H1 (cell line): ENCODE data around the gene NUP210L. TPM values are rescaled to one million over a fixed set of nuclear protein-coding genes. Genes with fewer than 3 reads are reported as not detected.
A peak's percentile ranks its signal among the peaks of the same experiment; 100 is the strongest.

Source experiments
- CTCF ChIA-PET: fragments of 300-600 bp; sonication (Branson Sonifier 250); formaldehyde crosslinking; loops from one replicate; lab custom pipeline; 2021; ENCODE audit not compliant: partially characterized antibody; lab: Charles Lee
- POLR2A ChIA-PET: fragments of 300-600 bp; sonication (Branson Sonifier 250); formaldehyde crosslinking; loops from one replicate; lab custom pipeline; 2021; ENCODE audit warnings: inconsistent platforms; ENCODE audit not compliant: partially characterized antibody; lab: Charles Lee
- DNase-seq, 2 experiments: peaks; one replicate each; pipeline versions ENCODE4 v3.0.0 to v3.0.0-alpha.2; 2010 to 2022; ENCODE audit warnings: low spot score in 2 of 2, low read depth in 1 of 2, mixed read lengths in 1 of 2
- FAIRE-seq: peaks from 2 replicates; lab custom pipeline; 2011; peaks lifted over from hg19 to GRCh38; lab: Jason Lieb, UNC
- H2AFZ ChIP-seq: 2 replicates; pipeline ENCODE4 v1.8.1; 2012; ENCODE audit warnings: low read length, inconsistent platforms
- H2AK5ac ChIP-seq: 2 replicates; pipeline ENCODE4 v1.6.1; 2013; ENCODE audit warnings: low read depth, low read length
- H2BK120ac ChIP-seq: replicated peaks from 2 replicates; pipeline ENCODE3; 2013; ENCODE audit warnings: low read depth, low read length, inconsistent platforms
- H2BK12ac ChIP-seq: 2 replicates; pipeline ENCODE4 v1.6.1; 2013; ENCODE audit warnings: low read depth, low read length
- H2BK15ac ChIP-seq: 2 replicates; pipeline ENCODE4 v1.6.1; 2013; ENCODE audit warnings: low read length
- H2BK20ac ChIP-seq: 2 replicates; pipeline ENCODE4 v1.6.1; 2013; ENCODE audit warnings: low read length
- H2BK5ac ChIP-seq: 2 replicates; pipeline ENCODE4 v1.6.1; 2013; ENCODE audit warnings: low read depth, low read length
- H3K14ac ChIP-seq: 2 replicates; pipeline ENCODE4 v1.6.1; 2013; ENCODE audit warnings: inconsistent platforms; ENCODE audit not compliant: insufficient read length
- H3K18ac ChIP-seq: 2 replicates; pipeline ENCODE4 v1.6.1; 2013; ENCODE audit warnings: low read length; ENCODE audit errors: extremely low read depth
- H3K23ac ChIP-seq: 2 replicates; pipeline ENCODE4 v1.6.1; 2013; ENCODE audit warnings: inconsistent platforms; ENCODE audit not compliant: insufficient read length
- H3K23me2 ChIP-seq: 2 replicates; pipeline ENCODE4 v1.6.1; 2013; ENCODE audit warnings: low read depth, low read length
- H3K27ac ChIP-seq: 2 replicates; pipeline ENCODE4 v1.6.1; 2011; ENCODE audit warnings: low read depth, low read length, inconsistent platforms
- H3K27me3 ChIP-seq, 4 experiments: replicated peaks in 1 of 4; 1 replicate in 1 of 4; 2 replicates in 3 of 4; pipeline versions ENCODE4 v1.6.1 to v1.8.1; 2011 to 2013; ENCODE audit warnings: low read length in 3 of 4, mild to moderate bottlenecking in 3 of 4, inconsistent platforms in 2 of 4, mixed read lengths in 2 of 4, moderate library complexity in 1 of 4; ENCODE audit not compliant: control insufficient read depth in 3 of 4, insufficient read depth in 3 of 4; ENCODE audit errors: extremely low read depth in 1 of 4
- H3K36me3 ChIP-seq, 4 experiments: 2 replicates each; pipeline versions ENCODE4 v1.6.1 to v1.8.1; 2011 to 2013; ENCODE audit warnings: mild to moderate bottlenecking in 4 of 4, low read length in 3 of 4, moderate library complexity in 2 of 4, control low read depth in 1 of 4, inconsistent platforms in 1 of 4; ENCODE audit not compliant: insufficient read depth in 4 of 4, control insufficient read depth in 2 of 4
- H3K4ac ChIP-seq: replicated peaks from 2 replicates; pipeline ENCODE3; 2013; ENCODE audit warnings: low read length, low read depth, mixed read lengths, inconsistent platforms; ENCODE audit not compliant: insufficient read length
- H3K4me1 ChIP-seq, 4 experiments: replicated peaks in 1 of 4; 1 replicate in 1 of 4; 2 replicates in 3 of 4; pipeline versions ENCODE4 v1.6.1 to v1.8.1; 2011 to 2013; ENCODE audit warnings: low read length in 3 of 4, inconsistent platforms in 2 of 4, mixed read lengths in 1 of 4; ENCODE audit not compliant: insufficient read depth in 4 of 4, control insufficient read depth in 3 of 4
- H3K4me2 ChIP-seq, 2 experiments: 2 replicates each; pipeline versions ENCODE4 v1.6.1 to v1.8.1; 2011 to 2013; ENCODE audit warnings: low read depth in 2 of 2, low read length in 2 of 2, control low read depth in 1 of 2, inconsistent platforms in 1 of 2, mild to moderate bottlenecking in 1 of 2; ENCODE audit not compliant: insufficient read depth in 1 of 2
- H3K4me3 ChIP-seq, 4 experiments: fragments of 200-600, 300-600 bp in 1 of 4; sonication (generic), shearing (Covaris generic), sonication (Bioruptor Twin) in 1 of 4; 2 replicates each; pipeline versions ENCODE4 v1.5.1 to v1.8.1; 2011 to 2016; ENCODE audit warnings: low read length in 4 of 4, low read depth in 3 of 4, control low read depth in 2 of 4, inconsistent platforms in 2 of 4, mild to moderate bottlenecking in 2 of 4, mixed read lengths in 1 of 4, moderate library complexity in 1 of 4; ENCODE audit not compliant: insufficient read depth in 2 of 4; ENCODE audit errors: extremely low read depth in 1 of 4
- H3K56ac ChIP-seq: replicated peaks from 2 replicates; pipeline ENCODE3; 2013; ENCODE audit warnings: low read depth, mild to moderate bottlenecking, mixed read lengths, low read length, inconsistent platforms; ENCODE audit not compliant: insufficient read length
- H3K79me1 ChIP-seq: 2 replicates; pipeline ENCODE4 v1.6.1; 2013; ENCODE audit warnings: low read depth, low read length, control low read depth
- H3K79me2 ChIP-seq, 2 experiments: 2 replicates each; pipeline versions ENCODE4 v1.6.1 to v1.8.1; 2012 to 2013; ENCODE audit warnings: low read length in 2 of 2, mild to moderate bottlenecking in 2 of 2, inconsistent platforms in 1 of 2; ENCODE audit not compliant: insufficient read depth in 2 of 2, control insufficient read depth in 1 of 2
- H3K9ac ChIP-seq, 4 experiments: replicated peaks in 1 of 4; 1 replicate in 1 of 4; 2 replicates in 3 of 4; pipeline versions ENCODE4 v1.6.1 to v1.8.1; 2011 to 2013; ENCODE audit warnings: low read depth in 3 of 4, low read length in 3 of 4, control low read depth in 2 of 4, mild to moderate bottlenecking in 2 of 4, moderate library complexity in 2 of 4, inconsistent platforms in 1 of 4; ENCODE audit errors: extremely low read depth in 1 of 4
- H3K9me3 ChIP-seq, 2 experiments: 2 replicates each; pipeline versions ENCODE4 v1.6.1 to v1.8.1; 2012 to 2013; ENCODE audit warnings: mild to moderate bottlenecking in 2 of 2, moderate library complexity in 2 of 2, control low read depth in 1 of 2, inconsistent platforms in 1 of 2, low read depth in 1 of 2, low read length in 1 of 2, mixed read lengths in 1 of 2; ENCODE audit not compliant: insufficient read depth in 2 of 2
- H4K20me1 ChIP-seq, 2 experiments: replicated peaks in 1 of 2; 2 replicates each; pipeline versions ENCODE3 to v1.8.1; 2011 to 2013; ENCODE audit warnings: inconsistent platforms in 2 of 2, low read length in 2 of 2, mild to moderate bottlenecking in 1 of 2; ENCODE audit not compliant: insufficient read depth in 2 of 2, control insufficient read depth in 1 of 2
- H4K5ac ChIP-seq: 2 replicates; pipeline ENCODE4 v1.6.1; 2013; ENCODE audit warnings: low read length, low read depth, mixed read lengths, inconsistent platforms; ENCODE audit not compliant: insufficient read length
- H4K8ac ChIP-seq: 2 replicates; pipeline ENCODE4 v1.8.0; 2013; ENCODE audit warnings: mild to moderate bottlenecking, moderate library complexity, low read length, inconsistent platforms; ENCODE audit not compliant: insufficient read depth; ENCODE audit errors: extremely low read depth
- H4K91ac ChIP-seq: replicated peaks from 2 replicates; pipeline ENCODE3; 2013; ENCODE audit warnings: low read length, mixed read lengths, inconsistent platforms; ENCODE audit not compliant: insufficient read length
- ASH2L ChIP-seq: fragments of 200-600, 300-600 bp; sonication (generic); IDR thresholded peaks from one replicate; pipeline ENCODE4 v1.7.1; 2017; ENCODE audit warnings: low read length
- FOSL1 ChIP-seq: IDR thresholded peaks from 2 replicates; pipeline ENCODE4 v1.6.1; 2011; ENCODE audit warnings: mild to moderate bottlenecking, low read depth, low read length, moderate library complexity; ENCODE audit not compliant: insufficient read depth
- WGBS, 2 experiments: shearing (Covaris generic) in 1 of 2; methylation state at CpG; one replicate each; pipeline versions ENCODE4 v1.1.6 to v1.1.7; 2013 to 2015; ENCODE audit warnings: low lambda C conversion rate in 2 of 2, mixed read lengths in 2 of 2, inconsistent platforms in 1 of 2, low coverage in 1 of 2, missing lambda C conversion rate in 1 of 2; ENCODE audit not compliant: insufficient replicate concordance in 2 of 2, insufficient coverage in 1 of 2, insufficient read length in 1 of 2; ENCODE audit errors: extremely low coverage in 1 of 2, missing lambda C conversion rate in 1 of 2; 5-methylcytosine and 5-hydroxymethylcytosine counted together
- polyA plus RNA-seq, 7 experiments: library from polyadenylated mRNA; depleted of rRNA in 3 of 7; stranded (reverse) in 5 of 7; unstranded in 2 of 7; fragments of >200 nt in 5 of 7; fragments of 200-250 nt in 2 of 7; gene quantifications; 1 replicate in 5 of 7; 2 replicates in 1 of 7; 4 replicates in 1 of 7; pipeline versions ENCODE4 v1.2.1 to v1.2.3, GENCODE V29; 2011 to 2013; ENCODE audit warnings: missing spikeins in 2 of 7, mixed read lengths in 2 of 7
- total RNA-seq: library from RNA; stranded (reverse); fragmentation: NEBNext Ultra II Directional; extraction: Animal tissue kit (Norgen Biotek cat#: 25700); gene quantifications from 2 replicates; pipeline ENCODE4 v1.2.1, GENCODE V29; 2021

The NUP210L gene
- total and polyA plus RNA-seq, 2 of the 8 experiments (the other 6 are each of a cell fraction or from before 2014, with no cell fraction given), result not detected

DNA sequence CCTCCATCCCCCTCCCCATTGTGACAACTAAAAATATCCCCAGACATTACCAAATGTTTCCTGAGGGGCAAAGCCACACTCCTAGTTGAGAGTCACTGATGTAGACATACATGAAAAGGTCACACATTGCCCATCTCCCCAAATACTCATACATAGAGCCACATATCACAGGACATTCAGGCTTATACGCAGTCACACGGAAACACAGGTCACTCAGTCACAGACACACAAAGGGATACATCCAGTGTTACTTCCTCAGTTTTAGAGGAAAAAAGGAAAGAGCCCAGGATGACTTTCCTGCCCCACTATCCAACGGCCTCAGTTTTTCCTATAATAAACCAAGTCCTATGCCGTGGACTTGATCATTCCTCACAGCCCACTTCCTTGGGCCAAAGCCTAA is 193.5 kb downstream of the NUP210L start:
- H3K27me3 ChIP-seq, result no peaks in the 10 kb centered on the region
- no peak overlapping the region for H4K91ac ChIP-seq
- H3K79me1 ChIP-seq, result peaks cover 15% of the 10 kb centered on the region
- 0 out of 2 replicates have a peak overlapping the region, but pooled peaks have one; percentile 71 for H2AK5ac ChIP-seq
- no peaks in the 10 kb centered on the region for H3K9me3 ChIP-seq
- peaks cover 28 to 51% of the 10 kb centered on the region in 2 experiments for H3K79me2 ChIP-seq
- H2AFZ ChIP-seq, result no peak overlapping the region
- no peak overlapping the region for H4K5ac ChIP-seq
- peak overlapping the region; percentile 6; the same call in 1 of the 2 replicates for H3K27ac ChIP-seq
- H2BK12ac ChIP-seq, result no peak overlapping the region
- H3K4me1 ChIP-seq, result peaks cover 7 to 19% (median 13%) of the 10 kb centered on the region in 4 experiments
- peak overlapping the region; percentile 45 to 93 (median 83) for H3K9ac ChIP-seq
- H3K4ac ChIP-seq, result peak overlapping the region; percentile 10
- H3K18ac ChIP-seq, result no peak overlapping the region; the same call in 1 of the 2 replicates
- H4K8ac ChIP-seq, result no peak overlapping the region
- no peak overlapping the region for H2BK20ac ChIP-seq
- POLR2A ChIA-PET, result interaction anchor here (1.0 to 15.7 kb wide), 6 partner anchors 15 to 39 kb away, joined by 4 to 454 read pairs (median 67); partner anchors contain the start of genes DENND4B, GATAD2B, JTB and RAB13
- FAIRE-seq (no peak), DNase-seq (no peak)
- H3K14ac ChIP-seq, result no peak overlapping the region
- CTCF ChIA-PET, result interaction anchor here (1.9 kb wide), 1 partner anchor 135 kb away, joined by 4 read pairs; no protein-coding TSS in a partner anchor
- H4K20me1 ChIP-seq, result peaks cover 2 to 5% of the 10 kb centered on the region in 2 experiments
- no peak overlapping the region for H2BK120ac ChIP-seq
- peaks cover 11 to 26% (median 19%) of the 10 kb centered on the region in 4 experiments for H3K36me3 ChIP-seq
- peaks cover 28% of the 10 kb centered on the region for H3K23me2 ChIP-seq
- H3K23ac ChIP-seq, result no peak overlapping the region
- H3K56ac ChIP-seq, result no peak overlapping the region
- peak overlapping the region; percentile 95 to 98 for H3K4me2 ChIP-seq
- TF ChIP-seq FOSL1 (no peak), ASH2L (no peak)
- TF ChIP-seq, all 59 proteins: peak for 0
- 83% methylated on average over 4 of the region's 4 CpGs; no CpG with 5 or more reads in 1 of the 2 experiments for WGBS, 2 experiments
- Histone ChIP-seq H2BK5ac (peak overlapping the region; percentile 91; the same call in 1 of the 2 replicates), H3K4me3 (peak overlapping the region; percentile 53 to 89 (median 84); a peak in 6 of 8 replicates), H2BK15ac (no peak overlapping the region)
